HG03571 (cell line): ENCODE measurements around the gene UBE2U.
"Not testable (repeated sequence)": the region's sequence is repeated elsewhere in the genome, so short reads cannot be mapped to it uniquely, and the experiment has no call there.

Experiments used
- ATAC-seq: cut with Tn5 transposase; IDR thresholded peaks from one replicate; pipeline ENCODE4 v1.9.1; 2021; ENCODE audit not compliant: unreplicated experiment

UBE2U gene

GRCh38 chr1:64236541-64236954 is 33.1 kb downstream of the UBE2U start:
- ATAC-seq, result no peak

- ATAC-seq, result not testable (repeated sequence)
Measured at GRCh38 chr1:64239519-64239918, 36.1 kb downstream of the UBE2U start.

- no peak for ATAC-seq
Measured at GRCh38 chr1:64240206-64240605, 36.8 kb downstream of the UBE2U start.

- no peak for ATAC-seq
Measured at GRCh38 chr1:64241069-64241468, 37.6 kb downstream of the UBE2U start.

GRCh38 chr1:64242895-64243756 is 39.7 kb downstream of the UBE2U start:
- ATAC-seq, result no peak

GRCh38 chr1:64243757-64244080 is 40.3 kb downstream of the UBE2U start:
- no peak for ATAC-seq

GRCh38 chr1:64245495-64245894 is 42.1 kb downstream of the UBE2U start:
- no peak for ATAC-seq

GRCh38 chr1:64246294-64246917 is 43.0 kb downstream of the UBE2U start:
- no peak for ATAC-seq

- ATAC-seq, result no peak
Measured at GRCh38 chr1:64248065-64248464, 44.6 kb downstream of the UBE2U start.

GRCh38 chr1:64250472-64250871 is 47.0 kb downstream of the UBE2U start:
- ATAC-seq, result not testable (repeated sequence)

GRCh38 chr1:64251971-64252370 is 48.5 kb downstream of the UBE2U start:
- no peak for ATAC-seq

GRCh38 chr1:64257233-64257632 is 53.8 kb downstream of the UBE2U start:
- not testable (repeated sequence) for ATAC-seq

GRCh38 chr1:64258444-64258843 is 55.0 kb downstream of the UBE2U start:
- not testable (repeated sequence) for ATAC-seq

GRCh38 chr1:64263335-64263734 is 59.9 kb downstream of the UBE2U start:
- ATAC-seq, result no peak

- no peak for ATAC-seq
Measured at GRCh38 chr1:64263856-64264255, 60.4 kb downstream of the UBE2U start.

GRCh38 chr1:64265141-64265540 is 61.7 kb downstream of the UBE2U start:
- ATAC-seq, result no peak

GRCh38 chr1:64266991-64267390 is 63.6 kb downstream of the UBE2U start:
- ATAC-seq, result no peak

- no peak for ATAC-seq
Measured at GRCh38 chr1:64268653-64269557, 65.5 kb downstream of the UBE2U start.

GRCh38 chr1:64269558-64269884 is 66.1 kb downstream of the UBE2U start:
- ATAC-seq, result no peak

GRCh38 chr1:64280001-64280400 is 76.6 kb downstream of the UBE2U start:
- no peak for ATAC-seq

GRCh38 chr1:64282351-64282750 is 78.9 kb downstream of the UBE2U start:
- ATAC-seq, result no peak

GRCh38 chr1:64287071-64287470 is 83.6 kb downstream of the UBE2U start:
- ATAC-seq, result no peak
